OCI-M2 (cell line): ENCODE data around the gene PXYLP1.

ENCODE experiments used
- DNase-seq: peaks from one replicate; lab custom pipeline; 2025; ENCODE audit not compliant: unreplicated experiment; lab: John Stamatoyannopoulos, UW

The PXYLP1 gene

GRCh38 chr3:141342386-141342785 is 110.8 kb downstream of the PXYLP1 start:
- DNase-seq, result no peak

GRCh38 chr3:141343077-141343476 is 111.5 kb downstream of the PXYLP1 start:
- DNase-seq, result no peak

- no peak for DNase-seq
Observed at GRCh38 chr3:141343865-141344271, 112.2 kb downstream of the PXYLP1 start.
